Erythroblast (primary cell): ENCODE measurements around the gene KIF25.

Experiments
- GATA1 ChIP-seq: IDR thresholded peaks from 2 replicates; pipeline ENCODE4 v1.6.1; 2011; ENCODE audit warnings: low read depth, mild to moderate bottlenecking, control low read depth, low read length, moderate library complexity
- POLR2A ChIP-seq: IDR thresholded peaks from 2 replicates; pipeline ENCODE4 v1.6.1; 2011; ENCODE audit warnings: mild to moderate bottlenecking, low read length

DNA sequence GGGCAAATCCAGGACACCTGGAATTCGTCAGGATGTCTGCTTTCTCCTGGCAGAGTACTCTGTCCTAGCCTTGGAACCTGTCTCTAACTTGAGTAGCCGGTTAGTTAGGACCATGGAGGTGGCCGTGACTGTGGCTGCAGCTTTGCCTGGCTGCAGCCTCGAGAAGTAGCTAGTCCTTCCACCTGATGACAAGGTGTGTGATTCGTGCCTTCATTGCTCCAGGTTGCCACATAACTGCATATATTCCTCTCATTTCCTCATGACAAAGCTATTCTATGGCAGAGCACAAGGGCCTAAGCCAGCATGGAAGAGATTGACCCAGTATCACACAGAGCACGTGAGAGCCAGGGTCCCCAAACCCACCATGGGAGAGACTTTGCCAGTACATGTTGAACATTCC is 39.8 kb upstream of the KIF25 start:
- no peak for TF ChIP-seq POLR2A
- TF ChIP-seq GATA1, result no peak
